ENCODE data around the gene PTPN11.
"Not testable (repeated sequence)": the region's sequence is repeated elsewhere in the genome, so short reads cannot be mapped to it uniquely, and the experiment has no call there.

The PTPN11 gene

DNA sequence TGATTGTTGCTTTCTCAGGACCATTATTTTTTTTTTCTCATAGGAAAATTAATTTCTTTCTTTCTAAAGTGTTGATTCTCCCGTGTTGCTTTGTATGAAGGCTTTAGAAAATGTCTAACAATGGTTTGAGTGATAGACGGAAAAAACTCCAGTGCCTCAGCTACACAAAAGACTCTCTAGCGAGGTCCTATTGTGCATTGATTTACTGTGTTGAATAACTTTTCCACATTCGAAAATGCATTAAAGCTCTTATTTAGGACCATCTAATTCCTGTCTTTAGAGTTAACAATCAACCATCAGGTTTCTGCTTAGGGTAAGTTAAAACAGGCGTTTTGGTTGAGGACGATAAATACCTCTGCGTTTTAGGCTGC is 99.6 kb downstream of the PTPN11 start:
- DNase-seq, result no peak

DNA sequence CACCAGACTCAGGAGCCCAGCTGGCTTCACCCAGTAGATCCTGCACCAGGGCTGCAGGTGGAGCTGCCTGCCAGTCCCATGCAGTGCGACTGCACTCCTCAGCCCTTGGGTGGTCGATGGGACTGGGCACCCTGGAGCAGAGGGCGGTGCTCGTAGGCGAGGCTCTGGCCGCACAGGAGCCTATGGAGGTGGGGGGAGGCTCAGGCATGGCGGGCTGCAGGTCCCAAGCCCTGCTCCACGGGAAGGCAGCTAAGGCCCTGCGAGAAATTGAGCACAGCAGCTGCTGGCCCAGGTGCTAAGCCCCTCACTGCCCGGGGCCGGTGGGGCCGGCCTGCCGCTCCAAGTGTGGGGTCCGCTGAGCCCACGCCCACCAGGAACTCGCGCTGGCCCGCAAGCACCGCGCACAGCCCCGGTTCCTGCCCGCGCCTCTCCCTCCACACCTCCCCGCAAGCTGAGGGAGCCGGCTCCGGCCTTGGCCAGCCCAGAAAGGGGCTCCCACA is 101.1 kb downstream of the PTPN11 start:
- not testable (repeated sequence) for DNase-seq

DNA sequence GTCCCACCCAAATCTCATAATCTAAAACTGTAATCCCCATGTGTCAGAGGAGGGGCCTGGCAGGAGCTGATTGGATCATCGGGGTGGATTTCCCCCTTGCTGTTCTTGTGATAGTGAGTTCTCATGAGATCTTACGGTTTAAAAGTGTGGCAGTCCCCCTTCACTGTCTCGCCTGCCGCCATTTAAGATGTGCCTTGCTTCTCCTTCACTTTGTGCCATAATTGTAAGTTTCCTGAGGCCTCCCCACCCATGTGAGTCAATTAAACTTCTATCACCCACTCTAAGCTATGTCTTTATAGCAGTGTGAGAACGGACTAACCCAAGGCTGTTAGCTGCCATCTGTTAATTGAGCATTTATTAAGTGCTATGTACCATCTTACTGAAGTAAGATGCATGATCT is 105.1 kb downstream of the PTPN11 start:
- no peak for DNase-seq

DNA sequence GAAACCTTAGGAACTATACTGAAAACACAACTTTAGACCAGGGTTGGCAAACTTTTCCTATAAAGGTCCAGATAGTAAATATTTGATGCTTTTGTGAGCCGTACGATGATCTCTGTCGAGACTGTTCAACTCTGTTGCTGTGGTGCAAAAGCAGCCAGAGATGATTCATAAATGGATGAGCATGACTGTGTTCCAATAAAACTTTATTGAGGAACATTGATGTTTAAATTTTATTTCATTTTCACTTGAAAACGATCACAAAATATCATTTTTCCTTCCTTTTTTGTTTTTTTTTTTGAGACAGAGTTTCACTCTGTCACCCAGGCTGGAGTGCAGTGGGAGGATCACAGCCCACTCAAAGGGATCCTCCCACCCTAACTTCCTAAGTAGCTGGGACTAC is 105.5 kb downstream of the PTPN11 start:
- peak in 1 of 3 donors; percentile 13 for DNase-seq

DNA sequence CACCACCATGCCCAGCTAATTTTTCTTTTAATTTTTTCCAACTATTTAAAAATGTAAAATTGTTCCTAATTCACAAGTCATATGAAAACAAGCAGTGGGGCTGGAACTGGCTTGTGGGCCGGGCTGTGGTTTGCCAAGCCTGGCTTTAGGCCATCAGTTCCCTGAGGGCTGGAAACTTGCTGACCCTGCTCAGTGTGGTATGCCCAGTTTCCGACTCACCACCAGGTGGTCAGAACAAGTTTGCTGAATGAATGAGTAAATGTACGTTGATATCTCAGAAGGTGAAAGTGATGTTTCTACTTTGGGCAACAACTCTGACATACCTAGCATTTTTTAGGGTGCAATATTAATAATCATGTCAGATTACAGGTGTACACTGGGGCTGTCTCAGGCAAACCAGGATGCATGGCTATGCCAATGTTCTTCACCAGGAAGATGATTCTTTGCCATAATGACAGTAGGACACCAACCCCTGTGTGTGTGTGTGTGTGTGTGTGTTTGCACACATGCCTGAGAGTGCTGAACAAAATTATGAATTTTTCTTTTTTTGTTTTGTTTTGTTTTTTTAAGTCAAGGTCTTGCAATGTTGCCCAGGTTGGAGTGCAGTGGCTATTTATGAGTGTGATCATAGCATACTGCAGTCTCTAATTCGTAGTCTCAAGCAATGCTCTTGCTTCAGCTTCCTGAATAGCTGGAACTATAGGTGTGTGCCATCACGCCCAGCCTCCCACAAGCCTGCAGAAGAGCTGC is 106.1 kb downstream of the PTPN11 start:
- no peak for DNase-seq

DNA sequence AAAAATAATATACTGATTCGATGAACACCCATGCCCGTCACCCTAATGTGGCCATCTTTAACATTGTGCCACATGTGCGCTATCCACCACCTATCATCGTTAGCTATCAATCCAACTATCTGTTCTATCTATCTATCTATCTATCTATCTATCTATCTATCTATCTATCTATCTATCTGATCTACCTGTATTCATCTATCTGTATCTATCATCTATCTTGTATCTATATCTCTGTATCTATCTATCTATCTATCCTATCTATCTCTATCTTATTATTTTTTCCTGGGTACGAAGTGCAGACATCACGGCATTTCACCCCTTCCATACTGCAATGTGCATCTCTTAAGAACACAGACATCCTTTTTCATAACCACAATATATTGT is 106.7 kb downstream of the PTPN11 start:
- DNase-seq, result no peak

DNA sequence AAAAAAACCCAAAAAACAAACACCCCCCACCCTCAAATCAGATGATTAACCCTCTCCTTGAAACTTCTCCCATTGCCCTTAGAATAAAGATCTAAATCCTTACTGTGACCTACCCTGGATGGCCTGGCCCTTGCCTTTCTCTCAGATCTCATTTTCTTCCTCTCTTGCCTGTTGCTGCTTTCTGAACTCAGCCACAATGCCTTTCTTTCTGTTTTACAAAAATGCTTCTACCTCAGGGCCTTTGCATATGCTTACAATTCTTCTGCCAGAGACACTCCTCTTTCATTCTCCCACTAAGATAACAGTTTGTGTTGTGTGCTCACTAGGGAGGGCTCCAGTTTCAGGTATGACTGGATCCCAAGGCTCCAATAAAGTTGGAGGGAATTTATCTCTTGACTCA is 108.3 kb downstream of the PTPN11 start:
- DNase-seq, result no peak

DNA sequence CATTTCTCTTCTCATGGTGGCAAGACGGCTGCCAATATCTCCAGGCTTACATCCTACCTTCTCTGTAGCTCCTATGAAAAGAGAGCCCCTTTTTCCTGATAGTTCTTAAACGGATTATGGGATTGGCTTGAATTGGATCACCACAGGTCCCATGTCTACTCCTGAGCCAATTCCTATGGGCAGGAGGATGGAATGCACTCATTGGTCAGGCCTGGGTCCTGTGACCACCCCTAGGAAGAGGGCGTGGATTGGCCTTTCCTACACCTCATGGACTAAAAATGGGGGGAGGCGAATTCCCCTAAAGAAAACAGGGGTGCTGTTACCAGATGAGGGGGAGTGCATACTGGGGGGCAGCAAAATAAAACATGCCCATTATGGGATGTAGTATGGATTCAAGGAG is 108.8 kb downstream of the PTPN11 start:
- DNase-seq, result no peak

DNA sequence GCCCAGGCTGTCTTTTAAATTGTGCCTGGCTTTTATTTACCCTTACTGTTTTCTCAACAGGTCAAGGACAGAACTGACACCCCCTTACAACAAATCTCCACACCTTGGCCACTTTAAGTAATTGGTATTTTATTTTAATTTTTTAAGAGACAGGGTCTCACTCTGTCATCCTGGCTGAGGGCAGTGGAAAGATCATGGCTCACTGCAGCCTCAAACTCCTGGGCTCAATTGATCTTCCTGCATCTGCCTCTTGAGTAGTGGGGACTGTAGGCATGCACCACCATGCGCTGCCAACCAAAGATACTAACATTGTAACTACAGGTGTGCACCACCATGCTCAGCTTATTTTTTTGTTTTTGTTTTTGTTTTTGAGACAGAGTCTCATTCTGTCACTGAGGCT is 109.8 kb downstream of the PTPN11 start:
- no peak for DNase-seq

DNA sequence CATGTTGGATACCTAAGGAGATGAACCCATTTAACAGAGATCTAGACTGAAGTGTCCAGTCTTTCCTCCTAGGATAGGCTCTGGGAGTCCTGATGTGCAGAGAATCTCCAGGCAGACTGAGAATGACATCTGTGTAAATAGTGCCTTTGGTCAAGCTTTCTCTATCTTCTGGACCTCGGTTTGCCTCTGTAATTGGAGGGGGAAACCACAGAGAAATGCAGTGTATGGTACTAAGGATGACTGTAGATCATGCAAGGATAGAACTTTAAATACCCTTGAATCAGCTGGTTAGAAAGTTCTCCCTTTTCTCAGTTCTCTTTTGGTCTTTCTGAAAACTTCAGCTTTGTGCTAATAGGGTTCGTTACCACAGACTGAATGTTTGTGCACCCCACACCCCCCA is 112.2 kb downstream of the PTPN11 start:
- no peak for DNase-seq

DNA sequence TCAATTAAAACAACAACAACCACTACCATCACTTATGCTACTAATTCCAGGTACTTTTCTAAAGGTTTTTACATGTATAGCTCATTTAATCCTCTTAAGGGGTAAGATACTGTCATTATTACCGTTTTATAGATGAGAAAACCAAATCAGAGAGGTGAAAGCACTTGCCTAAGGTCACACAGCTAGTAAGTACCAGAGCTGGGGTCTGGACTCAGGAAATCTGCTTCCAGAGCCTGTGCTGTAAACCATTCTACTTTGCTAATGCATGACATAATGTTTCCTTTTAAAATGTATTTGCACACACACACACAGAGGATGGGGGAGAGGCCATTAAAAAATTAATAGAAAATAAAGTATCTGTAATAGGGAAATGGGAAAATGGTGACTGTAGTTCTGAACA is 113.4 kb downstream of the PTPN11 start:
- no peak for DNase-seq

DNA sequence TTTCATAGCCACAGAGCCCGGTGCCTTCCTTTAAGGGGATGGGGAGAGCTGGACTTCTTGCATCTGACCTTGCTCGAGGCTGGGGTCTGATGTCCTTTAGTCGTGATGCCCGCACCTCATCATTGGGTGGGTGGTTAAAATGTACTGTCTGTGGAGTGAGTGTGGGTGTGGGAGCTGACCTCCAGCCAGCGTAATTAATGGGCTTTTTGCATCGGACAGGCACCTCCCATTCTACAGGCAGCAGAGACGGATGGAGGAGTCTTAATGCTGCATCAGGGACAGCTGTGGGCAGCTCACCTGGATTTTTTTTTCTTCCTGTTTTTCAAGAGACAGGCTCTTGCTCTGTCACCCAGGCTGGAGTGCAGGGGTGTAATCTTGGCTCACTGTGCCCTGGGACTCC is 114.8 kb downstream of the PTPN11 start:
- no peak for DNase-seq

DNA sequence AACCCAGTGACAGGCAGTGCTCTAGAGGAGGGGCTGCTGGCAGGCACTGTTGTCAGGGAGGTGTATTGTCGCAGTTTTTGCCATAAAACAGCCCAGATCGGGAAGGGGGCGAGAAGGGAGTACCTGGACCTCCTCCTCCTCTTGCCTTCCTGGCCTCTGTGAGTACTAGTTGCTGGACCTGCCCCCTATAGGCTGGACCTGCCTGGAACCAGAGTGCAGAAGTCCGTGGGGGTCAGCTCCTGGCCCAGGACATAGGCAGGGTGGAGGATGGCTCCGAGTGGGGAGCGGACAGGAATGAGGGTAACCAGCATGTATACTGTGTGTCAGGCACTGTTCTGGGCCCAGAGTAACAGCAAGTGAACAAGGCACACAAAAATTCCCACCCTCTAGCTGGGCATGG is 116.3 kb downstream of the PTPN11 start:
- no peak for DNase-seq

DNA sequence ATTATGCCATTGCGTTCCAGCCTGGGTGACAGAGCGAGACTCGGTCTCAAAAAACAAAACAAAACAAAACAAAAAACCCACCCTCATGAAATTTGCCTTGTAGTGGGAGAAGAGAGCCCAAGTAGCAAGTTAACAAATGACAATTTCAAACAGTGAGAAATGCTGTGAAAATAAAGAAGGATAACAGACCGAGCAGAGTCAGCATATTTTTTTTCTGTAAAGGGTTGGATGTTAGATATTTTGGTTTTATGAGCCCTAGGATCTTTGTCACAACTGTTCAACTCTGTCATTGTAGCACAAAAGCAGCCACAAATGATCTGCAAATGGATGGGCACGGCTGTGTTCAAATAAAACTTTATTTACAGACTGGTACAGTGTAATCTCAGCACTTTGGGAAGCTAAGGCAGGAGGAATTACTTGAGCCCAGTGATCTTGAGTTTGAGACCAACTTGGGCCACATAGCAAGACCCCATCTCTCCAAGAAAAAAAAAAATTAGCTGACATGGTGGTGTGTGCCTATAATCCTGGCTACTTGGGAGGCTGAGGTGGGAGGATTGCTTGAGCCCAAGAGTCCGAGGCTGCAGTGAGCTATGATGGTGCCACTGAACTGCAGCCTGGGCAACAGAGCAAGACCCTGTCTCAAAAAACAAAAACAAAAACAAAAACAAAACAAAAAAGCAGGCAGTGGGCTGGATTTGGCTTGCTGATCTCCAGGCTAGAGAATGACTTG is 117.1 kb downstream of the PTPN11 start:
- no peak for DNase-seq

DNA sequence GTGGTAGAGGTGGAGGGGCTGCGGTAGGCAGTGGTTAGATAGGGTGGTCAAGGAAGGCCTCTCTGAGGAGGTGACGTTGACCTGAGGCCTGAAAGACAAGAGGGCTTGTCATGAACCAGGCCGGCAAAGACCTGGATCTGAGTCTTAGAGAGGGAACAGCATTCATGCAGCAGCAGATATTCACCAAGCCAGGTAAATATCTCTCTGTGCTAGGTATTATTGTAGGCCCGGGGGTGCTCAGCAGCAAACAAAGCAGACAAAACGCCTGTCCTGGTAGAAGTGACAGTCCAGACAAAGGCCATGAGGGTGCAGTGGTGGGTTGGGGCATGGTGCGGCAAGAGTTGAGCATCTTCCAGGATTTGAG is 117.6 kb downstream of the PTPN11 start:
- no peak for DNase-seq

DNA sequence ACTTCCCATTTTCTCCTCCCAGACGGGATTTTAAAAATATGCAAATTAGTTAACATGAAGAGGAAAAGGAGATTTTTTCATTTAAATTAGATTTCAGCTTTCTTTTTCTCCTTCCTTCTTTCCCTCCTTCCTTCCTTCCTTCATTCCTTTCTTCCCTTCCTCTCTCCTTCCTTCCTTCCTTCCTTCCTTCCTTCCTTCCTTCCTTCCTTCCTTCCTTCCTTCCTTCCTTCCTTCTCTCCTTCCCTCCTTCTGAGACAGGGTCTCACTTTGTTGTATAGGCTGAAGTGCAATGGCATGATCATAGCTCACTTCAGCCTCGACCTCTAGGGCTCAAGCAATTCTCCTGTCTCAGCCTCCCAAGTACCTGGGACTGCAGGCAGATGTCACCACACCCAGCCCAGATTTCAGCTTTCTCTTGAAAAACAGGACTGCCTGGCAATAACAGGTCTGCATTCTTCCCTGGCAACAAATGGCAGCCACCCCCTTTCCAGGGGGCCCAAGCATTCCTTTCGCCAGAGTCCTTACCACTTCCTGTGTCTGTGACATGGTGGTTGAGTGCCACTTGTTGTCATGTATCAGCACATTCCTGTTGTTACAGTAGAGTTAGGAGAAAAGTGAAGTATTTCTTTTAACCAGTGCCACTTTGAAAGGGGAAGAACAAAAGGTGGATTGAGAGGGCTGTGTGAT is 119.1 kb downstream of the PTPN11 start:
- DNase-seq, result no peak

DNA sequence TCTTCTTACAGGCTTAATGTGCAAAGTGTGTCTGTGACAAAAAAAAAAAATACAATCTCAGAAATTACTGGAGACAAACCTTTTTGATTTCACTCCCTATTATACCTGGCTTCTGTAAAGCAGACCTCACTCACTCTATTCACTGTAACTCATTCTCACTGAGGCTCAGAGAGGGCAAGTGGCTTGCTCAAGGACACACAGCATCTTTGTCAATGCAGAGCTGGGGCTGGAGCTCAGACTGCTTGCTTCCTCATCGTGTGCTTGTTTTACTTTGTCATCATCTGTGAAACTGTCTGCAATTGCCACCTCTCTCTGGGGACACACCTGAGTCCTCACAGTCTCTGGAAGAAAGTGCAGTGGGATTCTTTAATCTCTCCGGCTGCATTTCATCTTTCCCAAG is 120.0 kb downstream of the PTPN11 start:
- DNase-seq, result no peak

DNA sequence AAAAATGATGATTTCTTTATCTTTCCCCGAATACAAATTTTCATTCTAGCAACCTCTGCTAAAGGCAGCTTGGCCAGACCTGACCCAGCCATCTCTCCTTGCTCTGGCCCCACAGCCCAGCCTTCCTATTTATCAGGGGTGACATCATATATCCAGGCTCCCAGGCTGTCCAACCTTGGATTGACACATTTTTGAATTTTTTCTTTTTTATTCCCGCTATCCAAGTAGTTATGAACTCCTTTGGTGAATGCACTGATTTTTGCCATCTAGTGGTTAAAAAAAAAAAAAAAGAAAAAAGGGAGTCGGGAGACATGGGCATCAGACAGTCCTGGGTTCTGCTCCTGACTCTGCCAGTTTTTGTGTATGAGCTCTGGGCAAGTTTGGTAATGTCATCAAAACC is 120.5 kb downstream of the PTPN11 start:
- no peak for DNase-seq

DNA sequence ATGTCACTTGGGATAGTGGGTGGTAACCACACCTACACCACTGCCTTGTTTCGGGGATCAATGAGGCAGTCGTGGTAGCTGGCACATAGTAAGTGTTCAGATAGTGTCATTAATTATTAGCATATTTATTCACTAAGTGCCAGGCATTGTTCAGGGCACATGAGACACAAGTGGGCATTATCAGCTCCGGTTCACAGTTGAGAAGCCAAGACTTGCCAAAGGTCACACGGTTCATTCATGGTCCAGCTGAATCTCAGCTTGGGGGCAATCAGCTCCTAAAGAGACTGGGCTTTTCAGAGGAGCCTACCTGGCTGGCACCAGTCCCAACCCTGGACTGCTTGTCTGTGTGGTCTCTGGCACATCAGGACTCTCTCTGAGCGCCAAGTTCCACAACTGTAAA is 121.3 kb downstream of the PTPN11 start:
- DNase-seq, result no peak

DNA sequence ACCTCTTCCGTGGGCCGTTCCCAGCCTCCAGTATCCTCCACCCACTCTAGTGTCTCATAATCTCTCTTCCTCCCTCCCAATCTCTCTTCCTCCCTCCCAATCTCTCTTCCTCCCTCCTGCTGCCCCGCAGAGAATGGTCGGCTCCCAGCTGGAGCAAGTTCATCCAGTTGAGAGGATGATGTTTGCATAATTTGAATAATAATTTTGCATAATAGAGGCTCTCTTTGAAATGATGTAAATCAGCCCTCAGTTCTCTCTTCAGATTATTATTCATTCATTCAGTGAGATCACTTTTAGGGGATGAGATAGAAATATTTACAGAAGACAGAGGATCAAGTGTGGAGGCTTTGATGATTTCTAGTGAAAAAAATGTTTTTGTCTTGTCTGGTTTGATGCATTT is 125.0 kb downstream of the PTPN11 start:
- no peak for DNase-seq

DNA sequence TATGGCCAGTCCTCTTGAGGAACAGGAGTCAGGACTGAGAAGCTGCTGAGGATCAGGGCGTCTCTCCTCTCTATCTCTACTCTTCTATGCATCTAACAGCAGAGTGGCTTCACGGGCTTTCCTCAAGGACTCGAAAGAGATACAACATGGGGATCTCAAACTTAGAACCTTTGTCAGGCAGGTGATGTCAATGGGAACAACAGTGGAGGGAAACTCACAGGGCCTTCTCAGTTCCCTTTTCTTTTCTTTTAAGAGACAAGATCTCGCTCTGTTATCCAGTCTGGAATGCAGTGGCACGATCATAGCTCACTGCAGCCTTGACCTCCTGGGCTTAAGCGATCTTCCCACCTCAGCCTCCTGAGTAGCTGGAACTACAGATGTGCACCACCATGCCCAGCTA is 127.6 kb downstream of the PTPN11 start:
- DNase-seq, result no peak

DNA sequence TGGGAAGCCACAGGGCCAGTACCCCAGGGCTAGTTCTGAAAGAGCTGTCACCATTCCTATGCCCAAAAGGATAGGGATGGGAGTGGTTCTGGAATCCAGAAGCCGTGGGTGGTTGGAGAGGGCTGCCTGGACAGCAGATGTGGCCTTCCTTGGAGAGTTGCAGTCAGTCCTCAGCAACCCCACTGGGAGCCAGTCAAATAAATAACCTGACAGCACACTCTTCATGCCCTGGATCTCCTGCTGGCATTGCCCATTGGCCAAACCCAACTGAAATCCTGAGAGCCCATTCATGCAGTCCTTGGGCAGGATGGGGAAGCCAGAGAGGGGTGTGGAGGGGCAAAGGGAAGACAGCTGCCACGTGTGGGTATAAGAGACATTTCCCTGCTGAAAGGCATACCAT is 128.2 kb downstream of the PTPN11 start:
- no peak for DNase-seq

DNA sequence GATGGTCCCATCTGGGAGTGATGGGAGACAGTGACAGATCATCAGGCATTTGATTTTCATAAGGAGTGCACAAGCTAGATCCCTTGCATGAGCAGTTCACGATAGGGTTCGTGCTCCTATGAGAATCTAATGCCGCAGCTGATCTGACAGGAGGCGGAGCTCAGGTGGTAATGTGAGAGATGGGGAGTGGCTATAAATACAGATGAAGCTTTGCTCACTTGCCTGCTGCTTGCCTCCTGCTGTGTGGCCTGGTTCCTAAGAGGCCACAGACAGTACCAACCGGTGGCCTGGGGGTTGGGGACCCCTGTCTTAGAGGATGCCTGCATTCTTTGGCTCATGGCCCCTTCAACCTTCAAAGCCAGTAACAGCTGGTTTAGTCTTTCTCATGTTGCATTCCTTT is 130.3 kb downstream of the PTPN11 start:
- no peak for DNase-seq

DNA sequence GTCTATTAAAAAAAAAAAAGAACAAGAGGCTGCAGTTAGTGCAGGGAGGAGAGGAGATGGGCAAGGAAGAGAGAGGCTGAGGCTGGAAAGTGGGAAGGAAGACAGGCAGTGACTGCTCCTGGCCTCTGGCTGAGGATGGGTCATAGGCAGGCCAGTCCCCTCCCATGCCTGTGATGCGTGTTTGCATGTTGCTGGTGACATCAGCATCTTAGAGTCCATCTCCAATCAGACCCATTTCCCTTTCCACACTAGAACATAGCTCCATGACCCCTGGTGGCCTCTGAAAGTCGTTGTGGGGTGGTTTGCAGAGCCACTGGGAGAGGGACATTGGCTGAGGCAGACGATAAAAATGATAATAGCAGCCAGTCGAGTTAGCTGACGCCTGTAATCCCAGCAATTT is 132.9 kb downstream of the PTPN11 start:
- peak; percentile 14 to 26 (median 22) for DNase-seq

Data from suppressor macrophage treated with lipopolysaccharide for 1 hour (primary cell).